GM18873 (cell line): Measurements from ENCODE around the gene TNK2.
A peak's percentile ranks its signal among the peaks of the same experiment; 100 is the strongest.
"Not testable (repeated sequence)": the region's sequence is repeated elsewhere in the genome, so short reads cannot be mapped to it uniquely, and the experiment has no call there.

Source experiments
- ATAC-seq: cut with Tn5 transposase; IDR thresholded peaks from one replicate; pipeline ENCODE4 v1.9.1; 2021; ENCODE audit warnings: mild to moderate bottlenecking, moderate library complexity, moderate number of reproducible peaks; ENCODE audit not compliant: unreplicated experiment, low FRiP score

The TNK2 gene

GRCh38 chr3:195907934-195908693, at the start of gene TNK2:
TNK2 (minus strand) TSS chr3:195908551; CDS start chr3:195888588, 19,963 bp downstream.
- peak; percentile 35 for ATAC-seq

- no peak for ATAC-seq
Observed at GRCh38 chr3:195956577-195956976, 48.2 kb upstream of the TNK2 start.

- not testable (repeated sequence) for ATAC-seq
Observed at GRCh38 chr3:195955416-195955841, 47.1 kb upstream of the TNK2 start.

- peak; percentile 36 for ATAC-seq
Observed at GRCh38 chr3:195954752-195955119, 46.4 kb upstream of the TNK2 start.

- ATAC-seq = peak; percentile 90
Observed at GRCh38 chr3:195954052-195954751, 45.9 kb upstream of the TNK2 start.

- ATAC-seq = not testable (repeated sequence)
Observed at GRCh38 chr3:195952590-195952989, 44.2 kb upstream of the TNK2 start.

GRCh38 chr3:195951443-195952177, 43.3 kb upstream of the TNK2 start:
- not testable (repeated sequence) for ATAC-seq

GRCh38 chr3:195950731-195951130, 42.4 kb upstream of the TNK2 start:
- not testable (repeated sequence) for ATAC-seq

GRCh38 chr3:195950164-195950563, 41.8 kb upstream of the TNK2 start:
- ATAC-seq = not testable (repeated sequence)

GRCh38 chr3:195946910-195947699, 38.8 kb upstream of the TNK2 start:
- ATAC-seq = not testable (repeated sequence)

- not testable (repeated sequence) for ATAC-seq
Observed at GRCh38 chr3:195941265-195941815, 33.0 kb upstream of the TNK2 start.

GRCh38 chr3:195940806-195941205, 32.5 kb upstream of the TNK2 start:
- ATAC-seq = not testable (repeated sequence)

GRCh38 chr3:195939526-195940470, 31.4 kb upstream of the TNK2 start:
- not testable (repeated sequence) for ATAC-seq

- ATAC-seq = not testable (repeated sequence)
Observed at GRCh38 chr3:195933044-195933430, 24.7 kb upstream of the TNK2 start.

GRCh38 chr3:195932418-195933043, 24.2 kb upstream of the TNK2 start:
- no peak for ATAC-seq

GRCh38 chr3:195931582-195932273, 23.4 kb upstream of the TNK2 start:
- no peak for ATAC-seq

GRCh38 chr3:195929452-195929851, 21.1 kb upstream of the TNK2 start:
- ATAC-seq = no peak

- no peak for ATAC-seq
Observed at GRCh38 chr3:195921334-195921791, 13.0 kb upstream of the TNK2 start.
